22Rv1 (cell line): ENCODE data around the gene FOSL1.

Experiments
- CTCF ChIP-seq: fragments of 450-650 bp; IDR thresholded peaks from 2 replicates; pipeline ENCODE4 v1.5.1; 2017; ENCODE audit warnings: mild to moderate bottlenecking
- ZFX ChIP-seq: fragments of 450-650 bp; IDR thresholded peaks from 2 replicates; pipeline ENCODE4 v1.6.1; 2017; ENCODE audit warnings: antibody characterized with exemption, borderline replicate concordance

DNA sequence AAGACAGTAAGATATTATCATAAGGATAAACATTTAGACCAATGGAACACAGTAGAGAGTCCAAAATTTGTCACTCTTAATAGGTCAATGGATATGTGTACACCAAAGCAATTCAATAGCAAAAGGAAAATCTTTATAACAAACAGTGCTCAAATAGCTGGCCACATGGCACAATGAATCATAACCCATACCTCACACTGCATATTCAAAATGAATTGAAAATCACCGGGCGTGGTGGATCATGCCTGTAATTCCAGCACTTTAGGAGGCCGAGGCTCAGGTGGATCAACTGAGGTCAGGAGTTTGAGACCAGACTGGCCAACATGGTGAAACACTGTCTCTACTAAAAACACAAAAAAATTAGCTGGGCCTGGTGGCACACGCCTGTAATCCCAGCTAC lies 58.0 kb downstream of the FOSL1 start:
- TF ChIP-seq CTCF (no peak), ZFX (no peak)
